NB4 (cell line): ENCODE results near the gene SLC48A1.

Experiments
- POLR2A ChIP-seq: IDR thresholded peaks from 2 replicates; pipeline ENCODE4 v1.6.1; 2011; ENCODE audit warnings: mild to moderate bottlenecking; ENCODE audit not compliant: insufficient read length; ENCODE audit errors: extremely low read depth
- TF ChIP-seq, protein P1 (sequence below): IDR thresholded peaks from one replicate; pipeline ENCODE4 v1.5.1; 2012; ENCODE audit warnings: low read depth, low read length

DNA sequence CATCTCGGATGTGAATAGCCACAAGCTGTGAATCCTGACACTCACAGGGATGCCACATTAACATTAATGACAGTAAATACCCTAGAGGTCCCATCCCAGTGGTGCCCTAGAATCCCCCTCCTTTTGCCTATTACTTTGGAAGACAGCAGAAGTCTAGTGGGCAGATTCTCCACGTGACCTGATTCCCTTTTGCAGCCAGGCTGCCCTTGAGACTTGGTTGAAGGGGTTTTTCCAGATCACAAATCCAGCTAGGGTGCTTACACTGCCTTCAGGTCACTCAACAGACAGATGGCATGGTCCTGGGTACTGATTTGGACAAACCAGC is 38.0 kb downstream of the SLC48A1 start:
- TF ChIP-seq, protein P1, sequence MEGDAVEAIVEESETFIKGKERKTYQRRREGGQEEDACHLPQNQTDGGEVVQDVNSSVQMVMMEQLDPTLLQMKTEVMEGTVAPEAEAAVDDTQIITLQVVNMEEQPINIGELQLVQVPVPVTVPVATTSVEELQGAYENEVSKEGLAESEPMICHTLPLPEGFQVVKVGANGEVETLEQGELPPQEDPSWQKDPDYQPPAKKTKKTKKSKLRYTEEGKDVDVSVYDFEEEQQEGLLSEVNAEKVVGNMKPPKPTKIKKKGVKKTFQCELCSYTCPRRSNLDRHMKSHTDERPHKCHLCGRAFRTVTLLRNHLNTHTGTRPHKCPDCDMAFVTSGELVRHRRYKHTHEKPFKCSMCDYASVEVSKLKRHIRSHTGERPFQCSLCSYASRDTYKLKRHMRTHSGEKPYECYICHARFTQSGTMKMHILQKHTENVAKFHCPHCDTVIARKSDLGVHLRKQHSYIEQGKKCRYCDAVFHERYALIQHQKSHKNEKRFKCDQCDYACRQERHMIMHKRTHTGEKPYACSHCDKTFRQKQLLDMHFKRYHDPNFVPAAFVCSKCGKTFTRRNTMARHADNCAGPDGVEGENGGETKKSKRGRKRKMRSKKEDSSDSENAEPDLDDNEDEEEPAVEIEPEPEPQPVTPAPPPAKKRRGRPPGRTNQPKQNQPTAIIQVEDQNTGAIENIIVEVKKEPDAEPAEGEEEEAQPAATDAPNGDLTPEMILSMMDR: no peak
- no peak for TF ChIP-seq POLR2A
